H1 (cell line): Measurements from ENCODE around the gene FGF14. TPM values are rescaled to one million over a fixed set of nuclear protein-coding genes. Genes with fewer than 3 reads are reported as not detected.

Source experiments
- ASH2L ChIP-seq: fragments of 200-600, 300-600 bp; sonication (generic); IDR thresholded peaks from one replicate; pipeline ENCODE4 v1.7.1; 2017; ENCODE audit warnings: low read length
- FOSL1 ChIP-seq: IDR thresholded peaks from 2 replicates; pipeline ENCODE4 v1.6.1; 2011; ENCODE audit warnings: mild to moderate bottlenecking, low read depth, low read length, moderate library complexity; ENCODE audit not compliant: insufficient read depth
- SIN3A ChIP-seq, 2 experiments: IDR thresholded peaks in 1 of 2; conservative IDR thresholded peaks in 1 of 2; 2 replicates each; pipeline ENCODE4 v1.6.1; 2011 to 2012; ENCODE audit warnings: low read length in 2 of 2, improper control_type of control experiment in 1 of 2, low read depth in 1 of 2, mild to moderate bottlenecking in 1 of 2
- polyA plus RNA-seq, 7 experiments: library from polyadenylated mRNA; depleted of rRNA in 3 of 7; stranded (reverse) in 5 of 7; unstranded in 2 of 7; fragments of >200 nt in 5 of 7; fragments of 200-250 nt in 2 of 7; gene quantifications; 1 replicate in 5 of 7; 2 replicates in 1 of 7; 4 replicates in 1 of 7; pipeline versions ENCODE4 v1.2.1 to v1.2.3, GENCODE V29; 2011 to 2013; ENCODE audit warnings: missing spikeins in 2 of 7, mixed read lengths in 2 of 7
- total RNA-seq: library from RNA; stranded (reverse); fragmentation: NEBNext Ultra II Directional; extraction: Animal tissue kit (Norgen Biotek cat#: 25700); gene quantifications from 2 replicates; pipeline ENCODE4 v1.2.1, GENCODE V29; 2021

FGF14 gene
- total and polyA plus RNA-seq, 2 of the 8 experiments (the other 6 are each of a cell fraction or from before 2014, with no cell fraction given), result 0.05 to 0.58 TPM

DNA sequence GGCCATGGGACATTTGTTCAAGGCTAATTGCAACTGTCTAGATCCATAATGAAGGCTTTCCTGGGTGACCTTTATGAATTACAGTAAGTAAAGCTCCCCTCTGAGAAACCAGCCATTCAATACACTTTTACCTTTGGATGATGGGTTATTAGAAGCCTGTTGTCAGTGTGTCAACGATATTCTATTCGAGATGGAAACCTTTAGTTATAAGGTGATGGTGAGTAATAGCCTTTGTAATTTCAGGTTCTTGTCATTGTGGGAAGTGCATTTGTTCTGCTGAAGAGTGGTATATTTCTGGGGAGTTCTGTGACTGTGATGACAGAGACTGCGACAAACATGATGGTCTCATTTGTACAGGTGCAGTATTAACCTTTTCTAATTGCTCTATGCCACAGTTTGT, 687.7 kb downstream of the FGF14 start (continued):
- TF ChIP-seq SIN3A (conservative IDR thresholded peaks at IDR 0.05 in 1 of 2, IDR thresholded peaks at IDR 0.05 in 1 of 2; ENCODE audit: low read depth in 1 of 2, low read length in 2 of 2), result no peak
- no peak for TF ChIP-seq ASH2L
- no peak for TF ChIP-seq FOSL1
